HEK293 (cell line): ENCODE data around the gene GLI1.

Experiments
- GLIS1 ChIP-seq: fragments of 450-650 bp; formaldehyde crosslinking; IDR thresholded peaks from 2 replicates; pipeline ENCODE4 v1.5.1; 2016; ENCODE audit warnings: missing biosample characterization, missing genetic modification characterization
- HOXC10 ChIP-seq: sonication (generic); formaldehyde crosslinking; IDR thresholded peaks from 2 replicates; pipeline ENCODE4 v1.8.1; 2023; ENCODE audit warnings: mild to moderate bottlenecking, missing genetic modification reagents
- IKZF3 ChIP-seq: fragments of 450-650 bp; IDR thresholded peaks from 2 replicates; pipeline ENCODE4 v1.5.0; 2018; ENCODE audit warnings: missing biosample characterization, mild to moderate bottlenecking, missing genetic modification characterization, moderate library complexity
- KLF8 ChIP-seq: fragments of 450-650 bp; formaldehyde crosslinking; IDR thresholded peaks from 2 replicates; pipeline ENCODE4 v1.5.1; 2016; ENCODE audit warnings: missing biosample characterization, missing genetic modification characterization
- MZF1 ChIP-seq: fragments of 450-650 bp; formaldehyde crosslinking; IDR thresholded peaks from 2 replicates; pipeline ENCODE4 v1.5.1; 2017; ENCODE audit warnings: missing biosample characterization, missing genetic modification characterization, borderline replicate concordance
- PRDM1 ChIP-seq: fragments of 450-650 bp; formaldehyde crosslinking; IDR thresholded peaks from 2 replicates; pipeline ENCODE4; 2016; ENCODE audit warnings: missing biosample characterization, missing genetic modification characterization
- SP2 ChIP-seq: fragments of 450-650 bp; formaldehyde crosslinking; IDR thresholded peaks from 2 replicates; pipeline ENCODE4 v1.5.1; 2016; ENCODE audit warnings: missing biosample characterization, missing genetic modification characterization
- ZBTB26 ChIP-seq: fragments of 450-650 bp; formaldehyde crosslinking; optimal IDR thresholded peaks from 2 replicates; pipeline ENCODE3; 2016; ENCODE audit warnings: missing biosample characterization, mild to moderate bottlenecking, missing genetic modification characterization
- ZBTB49 ChIP-seq: fragments of 450-650 bp; formaldehyde crosslinking; IDR thresholded peaks from 2 replicates; pipeline ENCODE4 v1.5.1; 2016; ENCODE audit warnings: missing biosample characterization, missing genetic modification characterization, low read depth
- ZFHX2 ChIP-seq: fragments of 450-650 bp; formaldehyde crosslinking; conservative IDR thresholded peaks from 2 replicates; pipeline ENCODE4 v1.5.1; 2016; ENCODE audit warnings: missing biosample characterization, missing genetic modification characterization
- ZFP3 ChIP-seq: fragments of 450-650 bp; formaldehyde crosslinking; IDR thresholded peaks from 2 replicates; pipeline ENCODE4 v1.5.1; 2016; ENCODE audit warnings: low read depth, missing biosample characterization, missing genetic modification characterization
- ZNF169 ChIP-seq: fragments of 450-650 bp; formaldehyde crosslinking; IDR thresholded peaks from 2 replicates; pipeline ENCODE4 v1.5.1; 2016; ENCODE audit warnings: missing biosample characterization, missing genetic modification characterization
- ZNF23 ChIP-seq: fragments of 450-650 bp; formaldehyde crosslinking; IDR thresholded peaks from 2 replicates; pipeline ENCODE4 v1.5.1; 2016; ENCODE audit warnings: missing biosample characterization, missing genetic modification characterization, borderline replicate concordance
- ZNF341 ChIP-seq: fragments of 450-650 bp; formaldehyde crosslinking; IDR thresholded peaks from 2 replicates; pipeline ENCODE4; 2016; ENCODE audit warnings: low read depth, missing biosample characterization, missing genetic modification characterization
- ZNF404 ChIP-seq: fragments of 450-650 bp; formaldehyde crosslinking; IDR thresholded peaks from 2 replicates; pipeline ENCODE4 v1.5.1; 2017; ENCODE audit warnings: missing biosample characterization, missing genetic modification characterization
- ZNF48 ChIP-seq: fragments of 450-650 bp; formaldehyde crosslinking; IDR thresholded peaks from 2 replicates; pipeline ENCODE4 v1.5.1; 2016; ENCODE audit warnings: missing biosample characterization, missing genetic modification characterization
- ZNF514 ChIP-seq: fragments of 450-650 bp; formaldehyde crosslinking; IDR thresholded peaks from 2 replicates; pipeline ENCODE4 v1.5.1; 2016; ENCODE audit warnings: missing biosample characterization, missing genetic modification characterization
- ZNF529 ChIP-seq: fragments of 450-650 bp; formaldehyde crosslinking; IDR thresholded peaks from 2 replicates; pipeline ENCODE4 v1.5.1; 2017; ENCODE audit warnings: missing genetic modification characterization, missing biosample characterization; ENCODE audit not compliant: insufficient replicate concordance
- ZNF555 ChIP-seq: fragments of 450-650 bp; formaldehyde crosslinking; conservative IDR thresholded peaks from 2 replicates; pipeline ENCODE4 v1.5.1; 2017; ENCODE audit warnings: missing biosample characterization, mild to moderate bottlenecking, missing genetic modification characterization, inconsistent platforms
- ZNF596 ChIP-seq: fragments of 450-650 bp; IDR thresholded peaks from 2 replicates; pipeline ENCODE4 v1.5.0; 2018; ENCODE audit warnings: missing biosample characterization, mild to moderate bottlenecking, missing genetic modification characterization, moderate library complexity
- ZNF624 ChIP-seq: fragments of 450-650 bp; formaldehyde crosslinking; IDR thresholded peaks from 2 replicates; pipeline ENCODE4 v1.5.1; 2017; ENCODE audit warnings: missing biosample characterization, missing genetic modification characterization
- ZNF677 ChIP-seq: fragments of 450-650 bp; IDR thresholded peaks from 2 replicates; pipeline ENCODE4 v1.5.0; 2018; ENCODE audit warnings: missing biosample characterization, mild to moderate bottlenecking, missing genetic modification characterization, moderate library complexity
- ZNF76 ChIP-seq: fragments of 450-650 bp; formaldehyde crosslinking; IDR thresholded peaks from 2 replicates; pipeline ENCODE4; 2016; ENCODE audit warnings: low read depth, missing biosample characterization, missing genetic modification characterization, borderline replicate concordance
- ZNF777 ChIP-seq: fragments of 450-650 bp; formaldehyde crosslinking; IDR thresholded peaks from 2 replicates; pipeline ENCODE4 v1.5.1; 2017; ENCODE audit warnings: missing biosample characterization, missing genetic modification characterization, borderline replicate concordance
- ZSCAN5A ChIP-seq: fragments of 450-650 bp; formaldehyde crosslinking; IDR thresholded peaks from 2 replicates; pipeline ENCODE4 v1.5.1; 2016; ENCODE audit warnings: missing biosample characterization, missing genetic modification characterization
- TF ChIP-seq, protein P1 (sequence below): fragments of 450-650 bp; formaldehyde crosslinking; IDR thresholded peaks from 2 replicates; pipeline ENCODE4 v1.5.1; 2016; ENCODE audit warnings: missing biosample characterization, missing genetic modification characterization
- TF ChIP-seq, protein P2 (sequence below): fragments of 450-650 bp; formaldehyde crosslinking; IDR thresholded peaks from 2 replicates; pipeline ENCODE4; 2016; ENCODE audit warnings: missing biosample characterization, missing genetic modification characterization
- TF ChIP-seq, protein P3 (sequence below): fragments of 450-650 bp; formaldehyde crosslinking; IDR thresholded peaks from 2 replicates; pipeline ENCODE4 v1.5.1; 2016; ENCODE audit warnings: missing biosample characterization, missing genetic modification characterization
- TF ChIP-seq, protein P4 (sequence below): fragments of 450-650 bp; formaldehyde crosslinking; IDR thresholded peaks from 2 replicates; pipeline ENCODE4 v1.5.1; 2017; ENCODE audit warnings: missing biosample characterization, missing genetic modification characterization

Gene GLI1

DNA sequence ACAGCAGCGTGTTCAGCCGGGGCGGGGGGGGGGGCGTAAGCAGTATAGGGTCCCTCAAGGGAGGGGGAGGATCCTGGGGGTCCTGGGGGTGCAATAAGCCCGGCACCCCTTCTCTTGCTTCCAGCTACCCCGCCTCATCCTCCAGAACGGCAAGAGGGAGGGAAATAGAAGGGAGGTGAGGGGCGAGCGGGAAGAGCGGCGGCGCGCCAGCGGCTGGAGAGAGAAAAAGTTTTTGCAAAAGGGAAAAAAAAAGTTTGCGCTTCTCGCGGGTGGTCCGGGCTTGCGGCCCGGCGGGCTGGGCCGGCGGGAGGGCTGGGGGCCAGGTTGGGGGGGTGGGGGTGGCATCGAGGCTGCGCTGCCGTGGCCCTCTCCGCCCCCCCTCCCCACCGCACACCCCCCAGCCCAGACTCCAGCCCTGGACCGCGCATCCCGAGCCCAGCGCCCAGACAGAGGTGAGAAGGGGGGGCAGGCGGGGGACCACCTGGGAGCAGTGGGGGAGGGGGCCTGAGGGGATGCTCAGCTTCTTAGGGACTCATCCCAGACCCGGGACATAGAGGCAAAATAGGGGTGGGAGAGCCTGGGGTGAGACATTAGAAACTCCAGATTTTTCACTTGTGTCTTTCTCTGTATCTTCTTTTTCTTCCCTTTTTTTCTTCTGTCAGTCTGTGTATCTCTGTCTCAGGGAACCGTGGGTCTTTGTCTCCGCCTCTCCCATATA, at the start of gene GLI1 (continued):
- no peak for TF ChIP-seq ZNF777 (tag by site-specific recombination)
- TF ChIP-seq ZBTB49 (tag by site-specific recombination): no peak
- TF ChIP-seq ZNF341 (tag by site-specific recombination): peak; percentile 95
- no peak for TF ChIP-seq ZNF596
- no peak for TF ChIP-seq ZNF48 (tag by site-specific recombination)
- no peak for TF ChIP-seq ZSCAN5A (tag by site-specific recombination)
- TF ChIP-seq ZNF624 (tag by site-specific recombination): no peak
- TF ChIP-seq ZNF677 (tag by site-specific recombination): no peak
- peak; percentile 34 for TF ChIP-seq IKZF3
- peak; percentile 46; the same call in 1 of the 2 replicates for TF ChIP-seq PRDM1 (tag by site-specific recombination)
- TF ChIP-seq GLIS1 (tag by site-specific recombination): peak; percentile 68
- TF ChIP-seq ZFHX2: peak; percentile 26; the same call in 1 of the 2 replicates
- TF ChIP-seq ZNF529: no peak
- TF ChIP-seq, protein P1, sequence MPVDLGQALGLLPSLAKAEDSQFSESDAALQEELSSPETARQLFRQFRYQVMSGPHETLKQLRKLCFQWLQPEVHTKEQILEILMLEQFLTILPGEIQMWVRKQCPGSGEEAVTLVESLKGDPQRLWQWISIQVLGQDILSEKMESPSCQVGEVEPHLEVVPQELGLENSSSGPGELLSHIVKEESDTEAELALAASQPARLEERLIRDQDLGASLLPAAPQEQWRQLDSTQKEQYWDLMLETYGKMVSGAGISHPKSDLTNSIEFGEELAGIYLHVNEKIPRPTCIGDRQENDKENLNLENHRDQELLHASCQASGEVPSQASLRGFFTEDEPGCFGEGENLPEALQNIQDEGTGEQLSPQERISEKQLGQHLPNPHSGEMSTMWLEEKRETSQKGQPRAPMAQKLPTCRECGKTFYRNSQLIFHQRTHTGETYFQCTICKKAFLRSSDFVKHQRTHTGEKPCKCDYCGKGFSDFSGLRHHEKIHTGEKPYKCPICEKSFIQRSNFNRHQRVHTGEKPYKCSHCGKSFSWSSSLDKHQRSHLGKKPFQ (tag by site-specific recombination): no peak
- TF ChIP-seq ZNF555 (tag by site-specific recombination): no peak
- TF ChIP-seq ZNF76 (tag by site-specific recombination): no peak
- TF ChIP-seq KLF8 (tag by site-specific recombination): peak; percentile 61; the same call in 1 of the 2 replicates
- TF ChIP-seq, protein P2, sequence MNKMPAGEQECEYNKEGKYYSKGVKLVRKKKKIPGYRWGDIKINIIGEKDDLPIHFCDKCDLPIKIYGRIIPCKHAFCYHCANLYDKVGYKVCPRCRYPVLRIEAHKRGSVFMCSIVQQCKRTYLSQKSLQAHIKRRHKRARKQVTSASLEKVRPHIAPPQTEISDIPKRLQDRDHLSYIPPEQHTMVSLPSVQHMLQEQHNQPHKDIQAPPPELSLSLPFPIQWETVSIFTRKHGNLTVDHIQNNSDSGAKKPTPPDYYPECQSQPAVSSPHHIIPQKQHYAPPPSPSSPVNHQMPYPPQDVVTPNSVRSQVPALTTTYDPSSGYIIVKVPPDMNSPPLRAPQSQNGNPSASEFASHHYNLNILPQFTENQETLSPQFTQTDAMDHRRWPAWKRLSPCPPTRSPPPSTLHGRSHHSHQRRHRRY (tag by site-specific recombination): no peak
- peak; percentile 54 for TF ChIP-seq ZBTB26
- TF ChIP-seq MZF1 (tag by site-specific recombination): no peak
- no peak for TF ChIP-seq ZFP3
- TF ChIP-seq ZNF404 (tag by site-specific recombination): no peak
- TF ChIP-seq, protein P3, sequence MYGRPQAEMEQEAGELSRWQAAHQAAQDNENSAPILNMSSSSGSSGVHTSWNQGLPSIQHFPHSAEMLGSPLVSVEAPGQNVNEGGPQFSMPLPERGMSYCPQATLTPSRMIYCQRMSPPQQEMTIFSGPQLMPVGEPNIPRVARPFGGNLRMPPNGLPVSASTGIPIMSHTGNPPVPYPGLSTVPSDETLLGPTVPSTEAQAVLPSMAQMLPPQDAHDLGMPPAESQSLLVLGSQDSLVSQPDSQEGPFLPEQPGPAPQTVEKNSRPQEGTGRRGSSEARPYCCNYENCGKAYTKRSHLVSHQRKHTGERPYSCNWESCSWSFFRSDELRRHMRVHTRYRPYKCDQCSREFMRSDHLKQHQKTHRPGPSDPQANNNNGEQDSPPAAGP (tag by site-specific recombination): peak; percentile 54; the same call in 1 of the 2 replicates
- TF ChIP-seq, protein P4, sequence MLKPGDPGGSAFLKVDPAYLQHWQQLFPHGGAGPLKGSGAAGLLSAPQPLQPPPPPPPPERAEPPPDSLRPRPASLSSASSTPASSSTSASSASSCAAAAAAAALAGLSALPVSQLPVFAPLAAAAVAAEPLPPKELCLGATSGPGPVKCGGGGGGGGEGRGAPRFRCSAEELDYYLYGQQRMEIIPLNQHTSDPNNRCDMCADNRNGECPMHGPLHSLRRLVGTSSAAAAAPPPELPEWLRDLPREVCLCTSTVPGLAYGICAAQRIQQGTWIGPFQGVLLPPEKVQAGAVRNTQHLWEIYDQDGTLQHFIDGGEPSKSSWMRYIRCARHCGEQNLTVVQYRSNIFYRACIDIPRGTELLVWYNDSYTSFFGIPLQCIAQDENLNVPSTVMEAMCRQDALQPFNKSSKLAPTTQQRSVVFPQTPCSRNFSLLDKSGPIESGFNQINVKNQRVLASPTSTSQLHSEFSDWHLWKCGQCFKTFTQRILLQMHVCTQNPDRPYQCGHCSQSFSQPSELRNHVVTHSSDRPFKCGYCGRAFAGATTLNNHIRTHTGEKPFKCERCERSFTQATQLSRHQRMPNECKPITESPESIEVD: no peak
- no peak for TF ChIP-seq ZNF514
- no peak for TF ChIP-seq ZNF23 (tag by site-specific recombination)
- TF ChIP-seq ZNF169 (tag by site-specific recombination): no peak
- TF ChIP-seq HOXC10 (CRISPR knock-in tag): no peak
- TF ChIP-seq SP2 (tag by site-specific recombination): peak; percentile 76
